ENCODE results near the gene NAA16. TPM values are rescaled to one million over a fixed set of nuclear protein-coding genes. Genes with fewer than 3 reads are reported as not detected.
"Not testable (repeated sequence)": the region's sequence is repeated elsewhere in the genome, so short reads cannot be mapped to it uniquely, and the experiment has no call there.

Gene NAA16
- total RNA-seq, 1 donor from 2014 or later = 6.2 TPM

- no peak for DNase-seq (ENCODE audit: low read depth, low spot score)
These were observed 97.1 kb downstream of the NAA16 start for GRCh38 chr13:41408121-41408520.

GRCh38 chr13:41408746-41409145 is 97.7 kb downstream of the NAA16 start:
- DNase-seq (ENCODE audit: low read depth, low spot score) = no peak

GRCh38 chr13:41409611-41410010 is 98.5 kb downstream of the NAA16 start:
- DNase-seq (ENCODE audit: low read depth, low spot score) = no peak

DNA sequence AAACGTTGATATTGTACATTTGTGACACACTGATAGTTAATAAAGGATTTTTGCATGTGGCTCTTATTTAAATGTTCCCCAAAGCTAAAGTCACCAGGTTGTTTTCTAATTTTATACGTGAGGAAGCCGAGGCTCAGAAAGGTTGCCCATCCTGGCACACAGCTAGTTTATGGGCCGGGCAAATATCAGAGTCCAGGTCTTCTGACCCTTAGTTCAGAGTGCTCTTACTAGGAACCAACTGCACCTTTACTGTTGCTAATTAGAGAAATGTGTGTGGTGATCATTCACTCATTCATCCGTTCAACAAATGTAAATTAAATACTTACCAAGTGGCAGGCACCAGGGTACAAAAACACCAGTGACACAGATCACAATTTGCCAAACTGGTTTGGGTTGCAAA is 100.0 kb downstream of the NAA16 start:
- no peak for DNase-seq (ENCODE audit: low read depth, low spot score)

DNA sequence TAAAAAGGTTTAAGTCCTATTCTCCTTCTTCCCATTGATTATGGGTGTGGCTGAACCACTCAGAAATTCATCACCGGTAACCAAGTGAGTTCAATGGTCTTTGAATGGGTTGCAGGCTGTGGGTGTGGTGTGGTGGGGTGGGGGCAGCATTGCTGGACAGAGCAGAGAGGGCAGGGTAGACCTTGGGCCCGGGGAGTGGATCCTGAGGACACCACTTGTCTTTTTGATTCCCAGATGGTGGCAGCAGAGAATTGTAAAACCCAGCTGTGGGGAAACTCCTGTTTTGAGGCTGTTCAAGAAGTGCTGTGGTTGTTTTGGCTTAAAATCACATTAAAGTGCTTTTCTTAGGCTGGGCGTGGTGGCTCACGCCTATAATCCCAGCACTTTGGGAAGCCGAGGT is 100.5 kb downstream of the NAA16 start:
- DNase-seq (ENCODE audit: low read depth, low spot score) = no peak

GRCh38 chr13:41413872-41414271 is 102.8 kb downstream of the NAA16 start:
- DNase-seq (ENCODE audit: low read depth, low spot score) = no peak

DNA sequence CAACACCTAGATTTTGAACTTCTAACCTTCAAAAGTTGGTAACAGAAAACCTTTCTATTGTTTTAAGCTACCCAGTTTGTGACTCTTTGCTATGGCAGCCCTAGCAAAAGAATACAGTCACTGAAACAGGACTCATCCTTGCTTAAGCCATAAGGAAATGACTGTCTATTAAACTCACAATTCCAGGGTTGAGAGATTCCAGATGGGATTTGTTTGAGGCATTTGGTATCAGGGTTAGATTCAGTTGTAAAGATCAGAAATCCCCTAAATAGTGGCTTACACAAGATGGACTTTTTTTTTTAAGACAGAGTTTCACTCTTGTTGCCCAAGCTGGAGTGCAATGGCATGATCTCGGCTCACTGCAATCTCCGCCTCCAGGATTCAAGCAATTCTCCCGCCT is 105.2 kb downstream of the NAA16 start:
- no peak for DNase-seq (ENCODE audit: low read depth, low spot score)

DNA sequence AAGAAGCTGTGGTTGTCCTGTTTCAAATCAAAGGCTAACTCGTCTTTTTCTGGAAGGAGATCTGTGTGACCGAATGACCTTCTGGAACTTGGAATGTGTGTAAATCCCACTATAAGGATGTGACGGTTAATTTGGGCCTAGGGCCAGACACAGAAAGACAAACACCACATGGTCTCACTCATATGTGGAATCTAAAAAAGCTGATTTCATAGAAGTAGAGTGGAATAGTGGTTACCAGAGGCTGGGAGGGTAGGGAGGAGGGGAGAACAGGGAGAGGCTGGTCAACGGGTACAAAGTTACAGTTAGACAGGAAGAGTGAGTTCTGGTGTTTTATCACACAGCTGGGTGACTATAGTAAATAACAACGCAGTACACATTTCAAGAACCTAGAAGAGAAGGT is 107.0 kb downstream of the NAA16 start:
- peak; percentile 59 for DNase-seq (ENCODE audit: low read depth, low spot score)

- DNase-seq (ENCODE audit: low read depth, low spot score) = no peak
These were observed 107.7 kb downstream of the NAA16 start for GRCh38 chr13:41418731-41419130.

GRCh38 chr13:41419206-41419605 is 108.1 kb downstream of the NAA16 start:
- DNase-seq (ENCODE audit: low read depth, low spot score) = no peak

- no peak for DNase-seq (ENCODE audit: low read depth, low spot score)
These were observed 109.1 kb downstream of the NAA16 start for GRCh38 chr13:41420146-41420545.

GRCh38 chr13:41421330-41421729 is 110.3 kb downstream of the NAA16 start:
- not testable (repeated sequence) for DNase-seq (ENCODE audit: low read depth, low spot score)

DNA sequence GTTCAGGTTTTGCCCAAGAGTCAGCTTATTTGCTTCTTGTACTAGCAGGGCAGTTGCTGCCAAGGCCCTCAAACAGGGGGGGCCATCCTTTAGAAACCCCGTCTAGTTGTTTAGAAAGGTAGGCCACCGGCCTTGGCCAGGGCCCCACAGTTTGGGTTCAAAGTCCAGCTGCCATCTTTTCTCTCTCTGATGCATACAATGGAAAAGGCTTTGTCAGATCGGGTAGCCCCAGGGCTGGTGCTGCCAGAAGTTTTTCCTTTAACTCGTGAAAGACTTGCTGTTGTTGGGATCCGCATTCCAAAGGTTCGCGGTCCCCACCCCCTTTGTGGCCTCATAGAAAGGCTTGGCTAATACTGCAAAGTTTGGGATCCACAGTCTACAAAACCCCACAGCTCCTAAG is 110.9 kb downstream of the NAA16 start:
- DNase-seq (ENCODE audit: low read depth, low spot score) = not testable (repeated sequence)

DNA sequence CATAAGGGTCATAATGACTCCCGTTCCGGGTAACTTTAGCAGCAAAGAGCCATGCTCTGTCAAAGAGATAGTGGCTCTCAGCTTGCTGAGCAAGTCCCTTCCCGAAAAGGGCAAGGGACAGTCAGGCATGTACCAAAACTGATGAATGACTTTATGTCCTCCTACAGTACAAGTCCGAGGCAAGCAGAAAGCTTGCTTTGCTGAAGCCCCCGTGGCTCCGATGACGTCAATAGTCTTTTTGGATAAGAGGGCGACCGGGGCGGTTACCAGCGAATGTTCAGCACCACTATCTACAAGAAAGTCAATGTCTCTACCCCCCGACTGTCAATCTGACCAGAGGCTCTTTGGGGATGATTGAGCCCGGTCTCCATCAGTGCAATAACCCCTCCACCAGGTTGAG is 112.2 kb downstream of the NAA16 start:
- DNase-seq (ENCODE audit: low read depth, low spot score) = not testable (repeated sequence)

DNA sequence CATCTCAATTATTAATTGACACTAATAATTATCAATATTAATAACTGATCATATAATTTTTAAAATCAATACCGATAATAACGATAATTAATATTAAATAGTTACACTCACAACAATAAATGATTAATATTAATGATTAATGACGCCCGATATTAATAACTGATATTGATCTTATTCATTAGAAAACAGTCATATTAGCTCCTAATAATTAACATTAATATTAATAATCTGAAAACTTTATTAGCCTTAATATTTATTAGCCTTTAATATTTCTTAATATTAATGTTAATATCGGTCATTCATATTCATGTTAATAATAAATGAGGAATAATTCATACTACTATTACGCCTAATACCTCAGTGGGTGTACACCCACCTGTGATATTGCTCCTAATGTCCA is 113.6 kb downstream of the NAA16 start:
- not testable (repeated sequence) for DNase-seq (ENCODE audit: low read depth, low spot score)

- no peak for DNase-seq (ENCODE audit: low read depth, low spot score)
These were observed 115.0 kb downstream of the NAA16 start for GRCh38 chr13:41426047-41426446.

Other genes starting within 250 kb of the NAA16 start
- gene WBP4, start 249.8 kb upstream of the NAA16 start, total RNA-seq = 7.4 and 10.7 TPM in 2 replicates
- gene KBTBD6, start 178.5 kb upstream of the NAA16 start, total RNA-seq = 9.4 and 15.3 TPM in 2 replicates
- 3.3 and 6.2 TPM in 2 replicates for gene KBTBD7, start 116.7 kb upstream of the NAA16 start, total RNA-seq
- gene MTRF1, start 47.7 kb upstream of the NAA16 start, total RNA-seq = 11.1 and 16.8 TPM in 2 replicates
- 21.7 and 40.4 TPM in 2 replicates for gene RGCC, start 146.3 kb downstream of the NAA16 start, total RNA-seq